Gastrocnemius medialis (tissue), 4 donors: Measurements from ENCODE around the gene MGA. TPM values are rescaled to one million over a fixed set of nuclear protein-coding genes. Genes with fewer than 3 reads are reported as not detected.
"Not testable (repeated sequence)": the region's sequence is repeated elsewhere in the genome, so short reads cannot be mapped to it uniquely, and the experiment has no call there.

Experiments used
- ATAC-seq, 2 donors: fragments of 150-250 bp; one replicate each; pipeline ENCODE4 v1.9.1; 2016
- DNase-seq, 2 donors: peaks; one replicate each; pipeline ENCODE4 v3.0.0-alpha.2; 2019
- H3K27ac ChIP-seq, 4 donors: fragments of 200-600 bp; sonication (generic); 1 replicate in 1 of 4; 2 replicates in 3 of 4; pipeline ENCODE4 v1.5.1; 2016 to 2018; ENCODE audit warnings: mild to moderate bottlenecking in 2 of 4, moderate library complexity in 1 of 4
- H3K27me3 ChIP-seq, 3 donors: fragments of 200-600 bp; sonication (generic) in 2 of 3; 1 replicate in 1 of 3; 2 replicates in 2 of 3; pipeline versions ENCODE4 v1.5.1 to v1.6.0; 2016 to 2019; ENCODE audit warnings: mild to moderate bottlenecking in 1 of 3, moderate library complexity in 1 of 3
- H3K36me3 ChIP-seq, 2 donors: fragments of 200-600 bp; sonication (generic) in 1 of 2; one replicate each; pipeline ENCODE4 v1.5.1; 2017 to 2018
- H3K4me1 ChIP-seq, 2 donors: fragments of 200-600 bp; sonication (generic) in 1 of 2; one replicate each; pipeline ENCODE4 v1.5.1; 2016 to 2017; ENCODE audit warnings: mild to moderate bottlenecking in 2 of 2
- H3K4me3 ChIP-seq, 4 donors: fragments of 200-600 bp; sonication (generic) in 3 of 4; 1 replicate in 1 of 4; 2 replicates in 3 of 4; pipeline ENCODE4 v1.5.1; 2016 to 2019; ENCODE audit warnings: mild to moderate bottlenecking in 2 of 4
- H3K9me3 ChIP-seq, 3 donors: fragments of 200-600 bp; sonication (generic) in 2 of 3; 1 replicate in 1 of 3; 2 replicates in 2 of 3; pipeline ENCODE4 v1.5.1; 2016 to 2019
- POLR2A ChIP-seq, 2 donors: fragments of 450-650 bp; IDR thresholded peaks; one replicate each; pipeline ENCODE4 v1.6.1; 2017; ENCODE audit warnings: antibody characterized with exemption in 2 of 2, mild to moderate bottlenecking in 2 of 2, moderate library complexity in 2 of 2
- in situ Hi-C, 4 donors: fragments of 200-750 bp; cut with MboI; loops; one replicate each; pipeline versions ENCODE4 v1.15.0 to v1.8.0; 2017; ENCODE audit warnings: low sequenced_read_pairs in 4 of 4
- intact Hi-C: fragments of 100-400 bp; cut with DNase I; formaldehyde crosslinking; loops from one replicate; pipeline ENCODE4 v1.15.1; 2023; ENCODE audit warnings: low total_unique reads
- total RNA-seq, 4 donors: library from RNA; depleted of rRNA; stranded (reverse); fragments of >200 nt; gene quantifications; one replicate each; pipeline versions ENCODE4 v1.1.0 to v1.2.3, GENCODE V29; 2016
- TF ChIP-seq, protein P1 (sequence below), 5 experiments: fragments of 450-650 bp in 3 of 5; fragments of 200-600 bp in 2 of 5; sonication (generic) in 2 of 5; IDR thresholded peaks in 4 of 5; conservative IDR thresholded peaks in 1 of 5; 1 replicate in 4 of 5; 2 replicates in 1 of 5; pipeline ENCODE4 v1.5.1; 2016 to 2019; ENCODE audit warnings: antibody characterized with exemption in 5 of 5, mild to moderate bottlenecking in 3 of 5, moderate library complexity in 3 of 5

The MGA gene
- total RNA-seq, 4 donors from 2014 or later, result 17.0 to 27.8 (median 23.6) TPM

- in situ Hi-C loops, result no loop called here
- no peak overlapping the region for H3K4me3 ChIP-seq
- H3K27me3 ChIP-seq, result no peaks in the 10 kb centered on the region
- ATAC-seq (no peak), DNase-seq (no peak)
- H3K36me3 ChIP-seq, result peaks cover 0 to 25% of the 10 kb centered on the region in 2 donors
- H3K4me1 ChIP-seq, result no peaks in the 10 kb centered on the region
- H3K9me3 ChIP-seq, result no peaks in the 10 kb centered on the region
- TF ChIP-seq, protein P1, sequence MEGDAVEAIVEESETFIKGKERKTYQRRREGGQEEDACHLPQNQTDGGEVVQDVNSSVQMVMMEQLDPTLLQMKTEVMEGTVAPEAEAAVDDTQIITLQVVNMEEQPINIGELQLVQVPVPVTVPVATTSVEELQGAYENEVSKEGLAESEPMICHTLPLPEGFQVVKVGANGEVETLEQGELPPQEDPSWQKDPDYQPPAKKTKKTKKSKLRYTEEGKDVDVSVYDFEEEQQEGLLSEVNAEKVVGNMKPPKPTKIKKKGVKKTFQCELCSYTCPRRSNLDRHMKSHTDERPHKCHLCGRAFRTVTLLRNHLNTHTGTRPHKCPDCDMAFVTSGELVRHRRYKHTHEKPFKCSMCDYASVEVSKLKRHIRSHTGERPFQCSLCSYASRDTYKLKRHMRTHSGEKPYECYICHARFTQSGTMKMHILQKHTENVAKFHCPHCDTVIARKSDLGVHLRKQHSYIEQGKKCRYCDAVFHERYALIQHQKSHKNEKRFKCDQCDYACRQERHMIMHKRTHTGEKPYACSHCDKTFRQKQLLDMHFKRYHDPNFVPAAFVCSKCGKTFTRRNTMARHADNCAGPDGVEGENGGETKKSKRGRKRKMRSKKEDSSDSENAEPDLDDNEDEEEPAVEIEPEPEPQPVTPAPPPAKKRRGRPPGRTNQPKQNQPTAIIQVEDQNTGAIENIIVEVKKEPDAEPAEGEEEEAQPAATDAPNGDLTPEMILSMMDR (IDR thresholded peaks at IDR 0.05 in 4 of 5, conservative IDR thresholded peaks at IDR 0.05 in 1 of 5), result no peak
- TF ChIP-seq POLR2A (IDR thresholded peaks at IDR 0.05), result no peak
- intact Hi-C loops, result no loop called here
- H3K27ac ChIP-seq, result no peak overlapping the region
Measured at GRCh38 chr15:41727143-41727542, 66.9 kb downstream of the MGA start.

GRCh38 chr15:41728061-41728460 is 67.9 kb downstream of the MGA start:
- H3K9me3 ChIP-seq, H3K27ac ChIP-seq, H3K27me3 ChIP-seq, DNase-seq, H3K4me3 ChIP-seq, ATAC-seq, in situ Hi-C loops, intact Hi-C loops, H3K4me1 ChIP-seq: not testable (repeated sequence)
- peaks cover 0 to 25% of the 10 kb centered on the region in 2 donors for H3K36me3 ChIP-seq

DNA sequence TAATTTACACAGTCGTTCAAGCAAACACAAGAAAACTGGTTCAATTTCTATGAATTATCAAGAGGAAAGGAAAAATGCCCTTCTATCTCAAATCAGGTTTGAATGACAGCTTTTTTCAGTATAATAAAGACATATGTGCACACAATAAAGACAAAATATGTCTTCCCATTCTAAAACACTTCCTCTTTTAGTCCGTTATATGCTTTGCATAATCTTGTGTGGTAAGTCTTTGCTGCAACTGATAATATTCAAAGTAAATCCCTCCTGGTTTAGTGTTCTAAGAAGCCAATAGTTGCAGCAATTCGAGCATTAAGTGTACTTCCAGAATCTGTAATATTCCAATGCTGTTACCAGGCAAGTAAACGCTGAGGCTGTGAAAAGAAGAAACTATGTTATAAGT is 70.3 kb downstream of the MGA start:
- intact Hi-C loops, result no loop called here
- Histone ChIP-seq H3K4me3 (no peak overlapping the region), H3K27ac (no peak overlapping the region), H3K36me3 (peaks cover 0 to 32% of the 10 kb centered on the region in 2 donors), H3K9me3 (no peaks in the 10 kb centered on the region), H3K4me1 (no peaks in the 10 kb centered on the region), H3K27me3 (no peaks in the 10 kb centered on the region)
- ATAC-seq, result no peak
- TF ChIP-seq, protein P1 (IDR thresholded peaks at IDR 0.05 in 4 of 5, conservative IDR thresholded peaks at IDR 0.05 in 1 of 5), result no peak
- no peak for TF ChIP-seq POLR2A (IDR thresholded peaks at IDR 0.05)
- DNase-seq, result no peak
- in situ Hi-C loops, result no loop called here

DNA sequence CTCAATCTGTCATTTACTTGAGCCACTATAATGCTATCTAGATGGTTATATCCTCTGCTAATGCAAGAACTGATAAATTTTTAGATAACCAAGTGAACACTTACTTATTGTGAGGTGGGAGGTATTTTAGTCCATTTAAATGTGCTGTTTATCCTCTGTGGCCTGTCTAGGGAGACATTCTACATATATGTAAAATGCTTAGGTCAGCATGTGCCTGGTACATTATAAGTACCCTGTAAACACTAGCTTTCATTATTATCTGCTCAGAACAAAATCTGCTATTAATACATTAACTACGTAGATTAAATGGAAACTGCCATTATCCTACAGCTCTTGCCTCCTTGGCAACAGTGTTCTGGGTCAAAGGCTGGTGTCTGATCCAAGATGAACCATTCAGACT is 72.3 kb downstream of the MGA start:
- Histone ChIP-seq H3K27me3 (no peaks in the 10 kb centered on the region), H3K36me3 (peaks cover 4 to 45% of the 10 kb centered on the region in 2 donors), H3K9me3 (no peaks in the 10 kb centered on the region), H3K4me1 (no peaks in the 10 kb centered on the region), H3K4me3 (no peak overlapping the region), H3K27ac (no peak overlapping the region)
- TF ChIP-seq, protein P1 (IDR thresholded peaks at IDR 0.05 in 4 of 5, conservative IDR thresholded peaks at IDR 0.05 in 1 of 5), result no peak
- TF ChIP-seq POLR2A (IDR thresholded peaks at IDR 0.05), result no peak
- intact Hi-C loops (no loop called here), in situ Hi-C loops (no loop called here)
- ATAC-seq, result no peak
- no peak for DNase-seq

- H3K27ac ChIP-seq, result no peak overlapping the region
- no peak for DNase-seq
- no peak for ATAC-seq
- no peaks in the 10 kb centered on the region for H3K4me1 ChIP-seq
- TF ChIP-seq, protein P1 (IDR thresholded peaks at IDR 0.05 in 4 of 5, conservative IDR thresholded peaks at IDR 0.05 in 1 of 5), result no peak
- TF ChIP-seq POLR2A (IDR thresholded peaks at IDR 0.05), result no peak
- no peaks in the 10 kb centered on the region for H3K9me3 ChIP-seq
- intact Hi-C loops, result no loop called here
- H3K4me3 ChIP-seq, result no peak overlapping the region
- in situ Hi-C loops, result no loop called here
- H3K36me3 ChIP-seq, result peaks cover 4 to 47% of the 10 kb centered on the region in 2 donors
- no peaks in the 10 kb centered on the region for H3K27me3 ChIP-seq
Measured at GRCh38 chr15:41734079-41734478, 73.9 kb downstream of the MGA start.
